Eye (tissue), 1 donor: Measurements from ENCODE around the gene PREP.
"Not testable (repeated sequence)": the region's sequence is repeated elsewhere in the genome, so short reads cannot be mapped to it uniquely, and the experiment has no call there.

Source experiments
- DNase-seq: peaks from one replicate; pipeline ENCODE4 v3.0.0-alpha.2; 2015

Gene PREP

GRCh38 chr6:105402939-105403935 lies at the start of gene PREP:
TSS of gene PREP (minus strand) at chr6:105403082. CDS start at chr6:105402891, 191 bp downstream.
- peak; percentile 93 for DNase-seq

- no peak for DNase-seq
Measured at GRCh38 chr6:105452376-105452775, 49.5 kb upstream of the PREP start.

GRCh38 chr6:105449756-105450390 lies 47.0 kb upstream of the PREP start:
- no peak for DNase-seq

- DNase-seq = no peak
Measured at GRCh38 chr6:105445481-105445880, 42.6 kb upstream of the PREP start.

- DNase-seq = no peak
Measured at GRCh38 chr6:105443941-105444340, 41.1 kb upstream of the PREP start.

GRCh38 chr6:105442369-105442768 lies 39.5 kb upstream of the PREP start:
- DNase-seq = no peak

- DNase-seq = no peak
Measured at GRCh38 chr6:105437236-105437635, 34.4 kb upstream of the PREP start.

- DNase-seq = no peak
Measured at GRCh38 chr6:105433723-105434122, 30.8 kb upstream of the PREP start.

GRCh38 chr6:105432797-105433196 lies 29.9 kb upstream of the PREP start:
- peak; percentile 5 for DNase-seq

GRCh38 chr6:105431226-105431625 lies 28.3 kb upstream of the PREP start:
- DNase-seq = peak; percentile 78

GRCh38 chr6:105430685-105431084 lies 27.8 kb upstream of the PREP start:
- no peak for DNase-seq

GRCh38 chr6:105429676-105430075 lies 26.8 kb upstream of the PREP start:
- DNase-seq = no peak

- peak; percentile 31 for DNase-seq
Measured at GRCh38 chr6:105428342-105428957, 25.6 kb upstream of the PREP start.

- peak; percentile 86 for DNase-seq
Measured at GRCh38 chr6:105424175-105424783, 21.4 kb upstream of the PREP start.

GRCh38 chr6:105416971-105417370 lies 14.1 kb upstream of the PREP start:
- not testable (repeated sequence) for DNase-seq

GRCh38 chr6:105409734-105410133 lies 6.9 kb upstream of the PREP start:
- no peak for DNase-seq

- DNase-seq = no peak
Measured at GRCh38 chr6:105402090-105402938, 568 bp downstream of the PREP start.

- peak; percentile 20 for DNase-seq
Measured at GRCh38 chr6:105401247-105402089, 1.4 kb downstream of the PREP start.

- DNase-seq = no peak
Measured at GRCh38 chr6:105400501-105400900, 2.4 kb downstream of the PREP start.

- no peak for DNase-seq
Measured at GRCh38 chr6:105398859-105399258, 4.0 kb downstream of the PREP start.

- peak; percentile 48 for DNase-seq
Measured at GRCh38 chr6:105397987-105398386, 4.9 kb downstream of the PREP start.
